Measurements from ENCODE around the gene CHD9.
"Not testable (repeated sequence)": the region's sequence is repeated elsewhere in the genome, so short reads cannot be mapped to it uniquely, and the experiment has no call there.

The CHD9 gene

DNA sequence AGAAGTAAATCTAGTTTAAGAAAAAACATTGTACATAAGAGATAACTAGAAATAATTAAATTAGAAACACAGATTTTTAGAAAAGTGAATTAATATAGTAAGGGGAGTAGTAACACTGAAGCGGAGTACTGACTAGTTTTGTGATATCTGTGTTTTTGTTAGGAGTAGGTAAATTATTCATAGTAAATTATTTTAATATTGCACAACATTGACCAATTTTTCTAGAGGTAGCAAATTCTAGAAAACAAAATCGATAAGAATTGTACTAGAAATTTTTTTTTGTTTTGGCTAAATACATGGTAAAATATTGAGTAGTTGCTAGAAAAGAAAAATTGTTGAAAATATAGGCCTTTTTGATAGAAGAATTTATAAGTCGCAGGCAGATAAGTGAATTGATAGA lies 156.5 kb downstream of the CHD9 start:
- DNase-seq: no peak

DNA sequence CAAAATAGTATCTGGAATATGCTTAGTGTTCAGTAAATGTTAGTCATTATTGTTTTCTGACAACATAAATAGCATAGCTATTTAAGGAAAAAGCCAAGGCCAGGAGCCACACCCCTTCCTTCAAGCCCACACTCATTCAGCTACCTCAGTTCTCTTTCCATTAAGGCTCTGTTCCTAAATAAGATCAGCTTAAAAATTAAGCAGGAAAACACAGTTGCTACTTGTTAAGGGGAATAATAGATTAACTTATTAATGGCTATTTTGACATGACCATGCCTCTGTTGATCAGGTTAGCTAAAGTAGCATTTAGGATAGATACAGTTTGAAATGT lies 158.1 kb downstream of the CHD9 start:
- no peak for DNase-seq

DNA sequence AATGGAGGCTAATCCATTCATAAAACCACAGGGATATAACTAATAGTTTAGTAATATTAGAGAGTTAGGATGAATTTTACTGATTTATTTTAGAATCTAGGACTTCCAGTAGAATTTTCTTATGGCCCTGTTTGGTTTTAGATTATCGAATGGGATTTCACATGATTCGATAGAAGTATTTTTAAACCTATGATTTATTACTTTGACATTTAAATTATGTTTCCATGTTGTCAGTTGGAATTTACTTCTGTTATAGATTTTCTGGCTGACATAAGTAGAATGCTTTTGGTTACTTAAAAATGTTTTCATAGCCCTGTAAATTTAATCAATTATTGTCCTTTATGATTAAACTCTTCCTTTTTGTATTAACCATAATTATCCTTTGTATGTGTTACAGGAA lies 158.8 kb downstream of the CHD9 start:
- no peak for DNase-seq

DNA sequence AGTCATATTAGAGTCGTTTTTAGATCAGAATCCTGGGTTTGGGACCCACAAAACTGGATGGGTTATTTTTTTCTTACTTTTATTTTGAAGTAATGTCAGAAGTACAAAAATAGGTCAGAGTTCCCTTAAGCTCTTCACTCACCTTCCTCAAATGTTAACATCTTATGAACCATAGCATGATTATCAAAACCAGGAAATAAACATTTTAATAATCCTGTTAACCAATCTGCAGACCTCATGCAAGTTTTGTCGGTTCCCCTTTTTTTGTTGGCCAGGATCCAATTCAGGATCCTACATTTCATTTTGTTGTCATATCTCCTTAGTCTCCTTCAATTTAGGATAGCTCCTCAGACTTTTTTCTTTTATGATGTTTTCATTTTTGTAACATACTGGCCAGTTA lies 162.0 kb downstream of the CHD9 start:
- DNase-seq: no peak

DNA sequence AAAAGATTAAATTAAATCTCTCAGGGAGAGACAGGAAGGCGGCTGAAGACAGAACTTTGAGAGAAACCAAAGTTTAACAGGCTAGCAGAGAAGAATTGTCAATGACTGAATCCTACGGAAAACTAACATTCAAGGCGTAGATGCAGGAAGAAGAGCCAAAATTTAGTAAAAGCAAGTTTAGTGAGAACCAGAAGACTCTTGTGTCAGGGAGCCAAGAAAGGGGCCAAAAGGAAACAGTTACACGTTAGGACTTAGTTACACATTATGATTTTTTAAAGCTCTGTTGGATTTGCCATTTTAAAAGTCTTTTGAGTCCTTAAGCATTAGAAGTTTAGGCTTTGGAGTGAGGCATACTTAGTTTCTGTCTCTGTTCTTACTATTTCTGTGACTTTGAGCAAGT lies 164.6 kb downstream of the CHD9 start:
- DNase-seq: no peak

DNA sequence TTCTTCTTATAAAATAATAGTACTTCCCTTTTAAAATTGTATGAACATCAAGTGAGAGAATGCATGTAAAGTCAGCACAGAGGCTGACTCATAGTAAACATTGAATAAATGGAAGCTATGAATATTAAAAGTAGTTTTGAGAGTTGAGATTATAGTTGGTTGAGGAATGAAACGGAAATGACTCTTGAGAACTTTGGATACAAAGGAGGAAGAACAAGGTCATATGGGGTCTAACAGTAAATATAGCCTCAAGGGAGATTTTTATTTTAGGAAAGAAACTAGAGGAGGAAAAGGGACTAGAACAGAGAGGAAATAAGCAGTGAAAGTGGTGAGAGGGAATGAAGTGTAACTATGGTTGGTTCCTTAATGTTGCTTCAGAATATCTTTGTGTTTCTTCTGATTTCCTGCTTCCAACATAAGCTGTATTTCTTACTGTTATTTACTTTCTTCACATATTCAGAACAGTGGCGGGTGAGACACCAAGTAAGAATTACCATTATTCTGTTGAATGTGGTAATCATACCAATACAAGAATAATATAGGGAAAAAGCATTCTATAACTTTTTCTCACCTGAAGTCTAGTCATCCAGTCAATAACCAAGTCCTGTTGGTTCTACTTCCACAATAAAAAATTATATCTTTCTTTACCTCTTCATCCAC lies 165.1 kb downstream of the CHD9 start:
- DNase-seq: no peak

DNA sequence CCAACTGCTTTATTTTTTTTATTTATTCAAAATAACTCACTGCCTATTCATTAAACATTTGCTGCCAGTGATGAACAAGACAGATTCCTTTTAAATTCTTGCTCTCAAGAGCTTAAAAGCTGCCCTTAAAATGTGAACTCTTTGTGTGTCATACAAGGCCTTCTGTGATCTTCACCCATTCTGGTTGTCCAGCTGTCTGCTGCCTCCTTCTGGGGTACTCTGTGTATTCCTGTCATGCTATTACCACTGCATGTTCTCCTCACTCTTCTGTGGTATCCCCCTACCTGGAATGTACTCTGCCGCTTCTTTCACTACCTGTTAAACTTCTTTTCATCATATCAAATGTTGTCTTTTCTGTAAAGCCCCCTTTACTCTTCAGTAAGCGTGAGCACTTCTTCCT lies 165.8 kb downstream of the CHD9 start:
- DNase-seq: no peak

DNA sequence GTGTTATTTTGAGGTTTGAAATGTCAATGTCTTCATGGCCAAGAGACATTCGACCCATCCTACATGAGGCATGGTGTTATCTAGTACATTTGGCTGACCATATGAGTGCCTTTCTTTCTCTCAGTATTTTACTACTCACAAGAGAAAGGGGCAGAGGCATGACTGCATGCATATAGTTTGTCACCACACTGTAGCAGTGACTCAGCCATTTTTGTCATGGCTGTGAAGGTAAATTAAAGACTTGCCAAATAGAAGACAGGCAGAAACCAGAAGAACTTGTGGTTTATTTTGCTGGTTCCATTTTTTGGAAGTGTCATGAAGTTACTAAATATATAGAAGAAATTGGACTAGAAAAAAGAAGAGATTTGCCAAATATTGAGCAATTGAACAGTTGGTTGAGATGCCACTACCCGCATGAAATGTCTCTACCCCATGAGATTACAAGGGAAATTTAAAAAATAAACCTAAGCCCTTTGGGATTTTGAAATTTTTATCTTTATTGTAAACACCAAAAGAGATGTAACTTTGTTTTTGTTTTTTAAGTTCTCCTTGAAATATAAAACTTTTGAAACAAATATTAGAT lies 170.3 kb downstream of the CHD9 start:
- no peak for DNase-seq

DNA sequence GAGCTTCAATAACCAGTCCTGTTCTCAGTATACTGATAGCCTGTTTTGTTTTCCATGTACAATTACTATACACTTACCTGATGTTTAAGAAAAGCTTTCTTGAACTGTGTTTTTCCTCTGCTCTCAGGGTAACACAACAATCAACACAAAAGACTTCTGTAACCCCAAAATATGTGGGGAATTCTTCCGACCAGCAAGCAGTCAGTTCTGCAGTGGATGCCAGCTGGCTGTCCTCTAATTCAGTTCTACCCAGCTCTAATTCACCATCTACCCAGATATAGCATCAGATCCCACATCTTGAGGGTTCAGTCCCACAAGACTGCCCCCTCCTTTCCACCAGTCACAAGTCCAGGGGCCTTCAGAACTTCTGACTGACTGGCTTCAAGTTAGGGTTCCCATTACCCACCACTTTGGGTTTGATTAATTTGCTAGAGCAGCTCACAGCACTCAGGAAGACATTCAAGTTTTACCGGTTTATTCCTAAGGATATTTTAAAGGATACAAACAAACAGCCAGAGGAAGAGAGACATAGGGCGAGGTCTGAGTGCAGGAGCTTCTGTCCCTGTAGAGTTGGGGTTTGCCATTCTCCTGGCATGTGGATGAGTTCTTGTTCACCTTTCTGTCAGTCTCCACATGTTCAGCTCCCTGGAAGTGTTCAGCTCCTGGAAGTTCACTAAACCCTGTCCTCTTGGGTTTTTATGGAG lies 178.2 kb downstream of the CHD9 start:
- no peak for DNase-seq

DNA sequence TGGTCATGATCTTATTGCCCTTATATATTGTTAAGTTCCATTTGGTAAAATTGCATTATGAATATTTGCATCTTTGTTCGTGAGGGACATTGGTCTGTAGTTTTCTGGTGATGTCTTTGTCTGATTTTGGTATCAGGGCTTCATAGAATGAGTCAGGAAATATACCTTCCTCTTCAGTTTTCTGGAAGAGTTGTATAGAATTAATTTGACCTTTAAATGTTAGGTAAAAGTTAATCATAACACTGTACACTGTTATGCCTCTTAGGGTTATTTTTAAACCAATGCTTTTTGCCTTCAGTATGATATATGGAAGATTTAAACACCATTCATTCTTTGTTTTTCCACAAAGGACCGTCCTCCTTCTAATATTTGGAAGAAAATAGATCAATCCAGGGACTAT lies 180.0 kb downstream of the CHD9 start:
- no peak for DNase-seq

DNA sequence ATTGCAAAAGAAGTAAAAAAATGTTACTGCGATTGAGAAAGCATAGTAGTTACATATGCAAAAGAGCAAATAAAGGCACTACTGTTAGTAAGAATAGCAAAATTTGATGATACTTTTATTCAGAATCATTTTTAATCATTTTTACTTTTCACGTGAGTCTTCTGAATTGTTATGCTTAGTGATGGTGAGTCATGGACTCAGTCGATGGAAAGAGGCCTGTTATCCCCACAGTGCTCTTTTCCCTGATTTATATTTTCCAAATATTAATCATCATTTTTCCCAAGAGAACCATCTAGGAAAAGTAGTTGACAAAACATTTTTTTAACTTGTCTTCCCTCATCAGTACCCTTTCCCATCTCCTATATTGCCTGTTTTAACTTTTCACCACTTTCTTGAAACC lies 181.1 kb downstream of the CHD9 start:
- DNase-seq: no peak

DNA sequence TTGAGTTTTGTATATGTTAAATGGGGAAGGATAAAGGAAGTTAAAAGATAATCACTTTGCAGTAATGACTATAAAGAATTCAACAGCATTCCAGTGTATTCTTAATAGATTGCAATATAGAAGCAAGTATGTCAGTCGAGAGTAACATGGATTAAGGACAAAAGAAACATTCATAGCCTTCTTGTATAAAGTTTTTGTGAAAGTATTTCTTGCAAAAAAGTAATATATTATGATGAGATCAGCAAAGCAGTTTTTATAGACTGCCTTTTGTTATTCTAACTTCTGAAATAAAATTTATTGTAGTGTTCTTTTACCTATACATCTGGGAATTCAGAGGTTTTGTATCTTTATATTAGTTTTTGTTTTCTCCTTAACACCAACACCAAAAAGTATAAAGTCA lies 194.5 kb downstream of the CHD9 start:
- no peak for DNase-seq

DNA sequence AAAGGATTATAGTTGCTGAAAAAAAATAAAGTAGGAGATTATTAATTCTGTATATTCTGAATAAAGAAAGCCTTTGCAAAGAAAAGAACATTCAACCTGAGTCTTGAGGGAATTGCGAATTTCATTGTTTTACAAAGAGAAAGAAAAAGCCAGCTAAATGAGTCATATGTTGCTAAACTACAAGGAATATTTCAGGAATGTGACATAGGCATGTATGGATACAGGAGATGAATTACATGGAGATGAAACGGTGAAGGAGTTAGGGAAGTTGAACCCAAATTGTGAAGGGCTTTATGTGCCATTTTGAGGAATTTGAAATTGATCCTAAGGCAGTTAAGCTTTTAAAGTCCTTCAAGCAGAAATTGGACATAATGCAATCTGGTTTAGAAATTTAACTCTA lies 202.2 kb downstream of the CHD9 start:
- no peak for DNase-seq

DNA sequence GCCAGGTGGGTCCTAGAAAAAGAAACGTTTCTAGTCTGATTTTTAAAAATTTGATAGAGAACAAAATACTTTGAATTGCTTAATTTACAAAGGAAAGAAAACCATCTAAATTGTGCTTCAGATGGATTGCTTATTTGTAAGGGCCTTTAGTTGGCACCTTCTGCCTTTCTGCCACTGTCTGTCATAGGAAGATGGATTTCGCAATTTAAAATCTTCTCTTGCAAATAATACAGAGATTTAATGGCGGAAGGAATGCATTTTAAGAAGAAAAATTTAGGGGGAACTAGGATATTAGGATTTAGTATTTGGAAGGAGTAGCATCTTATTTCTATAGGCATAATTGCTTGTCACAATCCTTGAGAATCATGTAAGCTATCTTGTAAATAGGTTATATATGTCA lies 204.0 kb downstream of the CHD9 start:
- no peak for DNase-seq

DNA sequence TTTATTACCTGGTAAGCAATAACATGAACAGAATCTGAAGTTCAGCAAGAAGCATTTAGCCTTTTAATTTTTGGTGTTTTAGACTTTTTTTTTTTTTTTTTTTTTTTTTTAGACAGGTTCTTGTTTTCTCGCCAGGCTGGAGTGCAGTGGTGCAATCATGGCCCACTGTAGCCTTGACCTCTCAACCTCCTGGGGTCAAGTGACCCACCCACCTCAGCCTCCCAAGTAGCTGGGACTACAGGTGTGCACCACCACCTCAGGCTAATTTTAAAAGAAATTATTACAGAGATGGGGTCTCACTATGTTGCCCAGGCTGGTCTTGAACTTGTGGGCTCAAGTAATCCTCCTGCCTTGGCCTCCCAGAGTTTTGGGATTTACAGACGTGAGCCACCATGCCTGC lies 206.5 kb downstream of the CHD9 start:
- no peak for DNase-seq

DNA sequence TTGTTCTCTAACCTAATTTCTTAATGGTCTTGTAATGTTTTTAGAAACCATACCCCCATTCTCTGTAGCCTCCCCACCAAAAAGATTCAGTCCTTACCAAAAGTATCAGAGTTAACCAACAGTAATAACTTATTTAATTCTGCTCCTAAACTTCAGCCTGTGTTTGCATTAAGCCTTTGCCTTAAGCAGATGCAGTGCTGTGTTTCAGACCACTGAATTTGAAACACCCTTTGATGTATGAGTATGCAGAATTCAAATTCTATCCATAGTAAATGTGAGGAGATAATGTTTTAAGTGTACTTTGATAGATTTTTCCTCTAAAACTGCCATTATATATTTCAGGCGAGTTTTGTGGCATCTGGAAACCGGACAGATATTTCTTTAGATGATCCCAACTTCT lies 207.9 kb downstream of the CHD9 start:
- DNase-seq: no peak

DNA sequence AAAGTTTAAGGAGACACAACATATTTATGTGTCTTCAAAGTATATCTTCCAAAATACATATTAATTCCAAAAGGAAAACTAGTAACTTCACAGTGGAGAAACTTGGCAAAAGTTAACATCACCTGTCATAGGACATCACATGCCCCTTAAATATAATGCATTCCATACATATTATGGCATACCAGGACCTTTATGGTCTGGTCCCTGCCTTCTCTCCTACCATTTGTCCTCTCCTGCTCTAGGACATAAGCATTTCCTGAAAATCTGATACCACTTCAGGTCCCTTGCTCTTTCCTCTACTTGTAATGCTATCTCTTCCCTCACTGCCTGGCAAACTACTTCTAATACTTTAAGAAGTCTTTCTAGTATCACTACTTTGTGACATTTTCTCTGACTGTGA lies 211.4 kb downstream of the CHD9 start:
- no peak for DNase-seq

DNA sequence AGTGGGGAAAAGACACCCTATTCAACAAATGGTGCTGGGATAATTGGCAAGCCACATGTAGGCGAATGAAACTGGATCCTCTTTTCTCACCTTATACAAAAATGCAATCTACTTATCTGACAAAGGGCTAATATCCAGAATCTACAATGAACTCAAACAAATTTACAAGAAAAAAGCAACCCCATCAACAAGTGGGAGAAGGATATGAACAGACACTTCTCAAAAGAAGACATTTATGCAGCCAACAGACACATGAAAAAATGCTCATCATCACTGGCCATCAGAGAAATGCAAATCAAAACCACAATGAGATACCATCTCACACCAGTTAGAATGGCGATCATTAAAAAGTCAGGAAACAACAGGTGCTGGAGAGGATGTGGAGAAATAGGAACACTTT lies 223.7 kb downstream of the CHD9 start:
- DNase-seq: not testable (repeated sequence)

DNA sequence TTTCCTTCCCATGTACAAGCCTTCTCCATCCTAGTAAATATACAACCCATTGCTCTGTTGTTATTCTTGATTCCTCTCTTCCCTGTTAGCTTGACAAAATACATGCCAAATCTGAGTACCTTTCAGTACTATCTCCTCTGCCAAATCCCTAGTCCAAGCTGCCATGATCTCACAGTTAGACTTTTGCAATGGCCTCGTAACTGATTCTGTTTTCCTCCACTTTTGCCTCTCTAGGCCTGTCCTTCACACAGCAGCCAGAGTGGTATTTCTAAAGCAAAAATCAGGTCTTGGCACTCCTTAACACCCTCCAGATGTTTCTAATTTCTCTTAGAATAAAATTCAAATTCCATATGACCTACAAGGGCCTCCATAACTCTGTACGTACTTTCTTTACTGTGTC lies 226.5 kb downstream of the CHD9 start:
- DNase-seq: no peak

DNA sequence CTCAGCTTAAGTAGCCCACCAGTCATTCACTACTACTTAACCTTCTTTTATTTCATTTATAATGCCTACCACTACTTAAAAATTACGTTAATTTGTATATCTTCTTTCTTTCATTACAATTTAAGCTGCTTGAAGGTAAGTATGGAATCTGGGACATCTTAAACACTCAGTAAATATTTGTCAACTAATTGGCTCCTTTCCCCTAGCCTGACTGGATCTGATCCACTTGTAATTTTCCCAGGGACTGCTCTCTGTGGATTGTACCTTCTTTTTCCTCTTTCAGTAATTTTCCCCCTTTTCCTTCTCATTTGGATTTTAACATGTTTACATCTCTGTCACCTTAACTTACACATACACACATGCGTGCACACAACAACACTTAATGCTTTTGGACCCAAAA lies 227.1 kb downstream of the CHD9 start:
- DNase-seq: no peak

DNA sequence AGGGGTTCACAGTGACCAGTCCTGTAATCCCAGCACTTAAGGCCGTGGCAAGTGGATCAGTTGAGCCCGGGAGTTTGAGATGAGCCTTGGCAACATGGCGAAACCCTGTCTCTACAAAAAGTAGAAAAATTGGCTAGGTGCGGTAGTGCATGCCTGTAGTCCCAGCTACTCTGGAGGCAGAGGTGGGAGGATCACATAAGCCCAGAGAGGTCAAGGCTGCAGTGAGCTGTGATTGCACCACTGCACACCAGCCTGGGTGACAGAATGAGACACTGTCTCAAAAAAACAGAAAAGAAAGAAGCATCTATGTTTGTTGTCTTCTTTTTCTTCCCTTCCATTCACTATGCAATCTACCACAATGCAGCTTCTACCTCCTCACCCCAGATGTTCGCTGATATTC lies 227.5 kb downstream of the CHD9 start:
- no peak for DNase-seq

DNA sequence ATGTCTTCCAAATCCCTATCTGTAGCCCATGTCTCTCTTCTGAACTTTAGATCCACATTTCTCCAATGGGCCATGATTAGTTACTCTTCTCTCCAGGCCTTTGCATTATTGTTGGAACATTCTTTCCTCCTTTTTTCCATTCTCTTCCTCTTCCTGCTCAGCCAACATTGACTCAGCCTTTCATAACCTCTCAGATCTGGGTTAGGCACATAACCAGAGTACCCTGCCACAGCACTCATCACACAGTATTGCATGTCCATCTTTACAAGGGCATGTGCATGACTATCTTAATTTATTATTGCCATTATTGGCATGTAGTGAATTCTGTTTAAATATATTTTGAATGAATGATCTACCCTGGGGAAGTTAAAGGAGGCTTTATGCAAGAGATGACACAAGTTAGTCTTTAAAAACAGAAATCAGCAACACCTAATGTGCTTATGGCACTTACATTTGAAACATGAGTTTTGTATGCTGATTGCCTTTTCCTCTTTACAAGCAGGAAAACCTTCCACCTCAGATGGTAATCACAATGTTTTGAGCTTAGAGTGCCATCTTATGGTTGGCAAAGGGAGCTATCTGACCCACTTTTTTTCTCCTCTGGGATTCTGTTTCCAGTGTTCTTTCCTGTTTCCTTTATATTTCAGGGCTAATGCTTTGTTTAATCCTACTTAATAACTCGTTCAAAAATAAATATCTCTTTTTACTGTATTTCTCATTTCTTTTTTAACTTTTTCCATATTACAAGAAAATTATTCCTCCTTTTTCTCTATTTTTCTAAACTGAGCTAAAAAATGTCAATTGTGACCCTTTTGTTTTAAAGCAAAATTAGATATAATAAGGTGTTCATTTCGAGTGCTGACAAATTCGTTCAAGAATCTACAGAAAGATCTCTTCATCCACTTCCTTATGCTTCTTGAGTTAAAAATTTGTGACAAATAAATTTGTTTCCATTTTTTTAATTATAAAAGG lies 228.5 kb downstream of the CHD9 start:
- no peak for DNase-seq

DNA sequence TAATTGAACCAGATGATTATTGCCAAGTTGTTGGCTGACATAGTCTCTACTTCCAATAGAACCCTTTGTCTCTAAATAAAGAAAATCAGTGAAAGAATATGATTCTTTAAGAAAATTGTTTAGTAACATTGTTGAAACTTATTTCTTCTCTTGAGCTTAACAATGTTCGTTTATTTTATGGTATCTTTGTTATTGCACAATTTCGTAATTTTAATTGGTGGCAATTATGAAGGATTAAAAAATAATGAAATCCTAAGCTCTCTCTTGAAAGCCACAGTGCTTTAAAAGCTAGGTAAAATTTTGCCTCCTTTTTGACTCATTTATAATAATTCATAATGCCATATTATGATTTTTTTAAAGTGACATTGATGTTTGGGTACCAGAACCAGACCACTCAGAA lies 230.4 kb downstream of the CHD9 start:
- no peak for DNase-seq

DNA sequence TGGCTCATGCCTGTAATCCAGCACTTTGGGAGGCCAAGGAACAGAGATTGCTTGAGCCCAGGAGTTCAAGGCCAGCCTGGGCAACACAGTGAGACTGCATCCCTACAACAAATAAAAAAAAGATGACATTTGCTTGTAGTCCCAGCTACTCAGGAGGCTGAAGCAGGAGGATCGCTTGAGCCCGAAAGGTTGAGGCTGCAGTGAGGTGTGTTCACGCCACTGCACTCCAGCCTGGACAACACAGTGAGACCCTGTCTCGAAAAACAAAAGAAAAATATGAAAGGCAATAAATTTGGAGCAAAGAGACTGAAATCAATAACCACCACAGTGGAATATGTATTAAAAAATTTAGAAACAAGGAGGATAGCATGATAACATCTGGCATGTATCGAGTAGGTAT lies 235.7 kb downstream of the CHD9 start:
- no peak for DNase-seq
